ENCODE data around the gene CDH5. TPM values are rescaled to one million over a fixed set of nuclear protein-coding genes. Genes with fewer than 3 reads are reported as not detected.

The CDH5 gene
- total RNA-seq, 2 experiments from 2014 or later: not detected

DNA sequence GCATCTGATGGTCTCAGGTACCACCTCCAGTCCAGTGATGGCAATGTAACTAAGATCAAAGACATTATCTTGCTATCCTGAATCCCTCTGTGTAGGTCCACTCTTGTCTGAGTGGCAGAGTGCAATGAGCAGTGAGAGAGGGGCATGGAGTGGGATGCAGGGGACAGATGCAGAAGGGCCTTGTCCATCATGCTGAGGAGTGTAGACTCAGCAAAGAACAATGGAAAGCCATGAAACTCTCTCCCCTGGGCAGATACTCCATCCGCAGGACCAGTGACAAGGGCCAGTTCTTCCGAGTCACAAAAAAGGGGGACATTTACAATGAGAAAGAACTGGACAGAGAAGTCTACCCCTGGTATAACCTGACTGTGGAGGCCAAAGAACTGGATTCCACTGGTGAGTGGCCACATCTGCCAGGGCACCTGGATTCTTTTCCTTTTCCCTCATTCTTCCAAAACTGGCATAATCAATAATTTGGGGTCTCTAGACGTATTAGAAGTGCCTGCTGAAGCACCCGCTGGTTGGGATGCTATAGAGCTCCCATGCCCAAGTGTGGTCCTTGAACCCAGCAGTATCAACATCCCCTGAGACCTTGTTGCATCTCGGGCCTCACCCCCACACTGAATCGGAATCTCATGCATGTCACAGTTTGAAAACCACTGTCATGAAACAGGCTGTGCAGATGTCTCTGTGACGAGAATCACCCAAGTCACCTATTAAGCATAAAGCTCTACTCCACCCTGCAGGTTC, 29.5 kb downstream of the CDH5 start:
- Mint-ChIP-seq H3K4me3 (no peak overlapping the region), H3K36me3 (ENCODE audit: low read depth) (no peaks in the 10 kb centered on the region), H3K27ac (no peak overlapping the region), H3K4me1 (no peaks in the 10 kb centered on the region), H3K27me3 (peaks cover 8% of the 10 kb centered on the region), H3K9me3 (no peaks in the 10 kb centered on the region)
- POLR2A ChIA-PET: no interaction called here
- CTCF ChIA-PET: no interaction called here
- DNase-seq: no peak

DNA sequence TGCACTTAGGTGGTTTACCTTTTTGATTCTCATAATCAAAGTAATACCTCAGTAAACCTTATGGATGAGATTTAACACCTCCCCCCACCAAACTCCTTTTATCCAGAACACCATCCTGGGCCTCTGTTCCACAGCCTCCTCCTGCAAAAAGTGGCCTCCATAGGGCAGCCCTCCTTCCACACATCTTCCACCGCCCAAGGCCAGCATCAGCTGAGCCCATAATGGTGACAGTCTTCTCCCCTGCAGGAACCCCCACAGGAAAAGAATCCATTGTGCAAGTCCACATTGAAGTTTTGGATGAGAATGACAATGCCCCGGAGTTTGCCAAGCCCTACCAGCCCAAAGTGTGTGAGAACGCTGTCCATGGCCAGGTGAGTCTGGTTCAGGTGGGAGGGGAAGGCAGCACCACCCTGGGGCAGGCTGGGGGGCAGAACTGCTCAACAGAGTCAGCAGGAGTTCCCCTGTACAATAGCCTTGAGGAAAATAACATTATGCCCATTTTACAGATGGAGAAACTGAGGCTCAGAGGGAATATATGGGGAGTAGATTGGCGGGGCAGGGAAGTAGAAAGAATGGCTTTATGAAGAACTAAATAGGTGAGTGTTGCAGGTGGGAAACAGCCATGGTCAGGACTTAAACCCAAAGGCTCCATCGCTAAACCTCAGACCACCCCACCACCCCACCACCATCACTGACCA, 31.4 kb downstream of the CDH5 start:
- Mint-ChIP-seq H3K27me3 (peaks cover 8% of the 10 kb centered on the region), H3K4me1 (no peaks in the 10 kb centered on the region), H3K27ac (no peak overlapping the region), H3K9me3 (no peaks in the 10 kb centered on the region), H3K36me3 (ENCODE audit: low read depth) (no peaks in the 10 kb centered on the region), H3K4me3 (no peak overlapping the region)
- POLR2A ChIA-PET: no interaction called here
- DNase-seq: no peak
- CTCF ChIA-PET: no interaction called here

GRCh38 chr16:66399031-66399430, 32.5 kb downstream of the CDH5 start:
- no peak for DNase-seq
- Mint-ChIP-seq H3K4me3 (no peak overlapping the region), H3K4me1 (no peaks in the 10 kb centered on the region), H3K27me3 (peaks cover 5% of the 10 kb centered on the region), H3K9me3 (no peaks in the 10 kb centered on the region), H3K27ac (no peak overlapping the region), H3K36me3 (ENCODE audit: low read depth) (no peaks in the 10 kb centered on the region)
- ChIA-PET CTCF (no interaction called here), POLR2A (no interaction called here)

DNA sequence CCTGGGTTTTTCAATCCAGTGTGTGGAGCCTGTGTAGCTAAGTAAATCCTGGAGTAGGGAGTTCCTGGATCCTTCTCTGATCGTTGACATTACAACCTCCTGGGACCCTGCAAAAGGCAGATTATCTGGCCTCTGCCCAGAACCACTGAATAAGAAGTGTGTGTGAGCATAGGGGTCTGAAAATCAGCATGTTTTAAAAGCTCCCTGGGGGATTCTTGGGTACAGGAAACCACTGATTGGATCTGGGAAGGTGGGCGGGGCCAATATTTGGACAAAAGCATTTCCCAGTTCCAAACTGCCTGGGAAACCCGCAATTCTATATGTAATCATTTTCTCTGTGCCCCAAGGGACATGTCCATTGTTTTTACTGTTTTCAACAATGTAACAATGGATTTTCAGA, 33.4 kb downstream of the CDH5 start:
- Mint-ChIP-seq H3K36me3 (ENCODE audit: low read depth) (no peaks in the 10 kb centered on the region), H3K9me3 (no peaks in the 10 kb centered on the region), H3K27me3 (peaks cover 6% of the 10 kb centered on the region), H3K4me3 (no peak overlapping the region), H3K27ac (no peak overlapping the region), H3K4me1 (no peaks in the 10 kb centered on the region)
- no peak for DNase-seq
- POLR2A ChIA-PET: no interaction called here
- CTCF ChIA-PET: no interaction called here

DNA sequence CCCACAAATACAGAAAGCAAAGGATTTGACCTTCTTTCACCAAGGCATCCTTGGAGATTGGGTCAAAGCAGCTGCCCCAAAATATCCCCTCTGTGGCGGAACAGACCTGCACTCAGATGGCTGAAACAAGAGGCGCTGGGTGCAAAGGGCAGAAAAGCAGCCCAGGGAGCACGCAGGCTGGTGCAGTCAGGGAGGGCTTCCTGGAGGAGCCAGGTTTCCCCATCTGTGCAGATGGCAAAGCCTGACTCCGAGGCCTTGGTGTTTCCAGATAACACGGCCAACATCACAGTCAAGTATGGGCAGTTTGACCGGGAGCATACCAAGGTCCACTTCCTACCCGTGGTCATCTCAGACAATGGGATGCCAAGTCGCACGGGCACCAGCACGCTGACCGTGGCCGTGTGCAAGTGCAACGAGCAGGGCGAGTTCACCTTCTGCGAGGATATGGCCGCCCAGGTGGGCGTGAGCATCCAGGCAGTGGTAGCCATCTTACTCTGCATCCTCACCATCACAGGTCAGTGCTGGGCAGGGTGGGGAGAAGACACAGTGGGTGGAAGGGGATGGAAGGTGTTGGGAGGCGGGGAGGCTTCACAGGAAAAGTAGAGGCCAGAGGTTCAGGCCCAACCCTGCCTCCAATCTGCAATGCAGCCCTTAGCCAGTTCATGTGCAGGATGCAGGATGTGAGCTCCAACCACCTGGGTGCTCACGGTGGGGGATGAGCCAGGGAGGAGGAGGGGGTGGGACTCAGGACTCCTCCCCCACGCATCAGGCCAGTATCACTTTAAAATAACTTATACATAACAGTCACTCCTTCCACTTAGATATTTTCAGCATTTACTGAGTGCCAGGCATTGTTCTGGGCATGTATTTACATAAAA, 34.3 kb downstream of the CDH5 start:
- Mint-ChIP-seq H3K4me1 (no peaks in the 10 kb centered on the region), H3K36me3 (ENCODE audit: low read depth) (no peaks in the 10 kb centered on the region), H3K27me3 (peaks cover 11% of the 10 kb centered on the region), H3K27ac (no peak overlapping the region), H3K9me3 (no peaks in the 10 kb centered on the region), H3K4me3 (no peak overlapping the region)
- POLR2A ChIA-PET: no interaction called here
- no peak for DNase-seq
- CTCF ChIA-PET: no interaction called here

DNA sequence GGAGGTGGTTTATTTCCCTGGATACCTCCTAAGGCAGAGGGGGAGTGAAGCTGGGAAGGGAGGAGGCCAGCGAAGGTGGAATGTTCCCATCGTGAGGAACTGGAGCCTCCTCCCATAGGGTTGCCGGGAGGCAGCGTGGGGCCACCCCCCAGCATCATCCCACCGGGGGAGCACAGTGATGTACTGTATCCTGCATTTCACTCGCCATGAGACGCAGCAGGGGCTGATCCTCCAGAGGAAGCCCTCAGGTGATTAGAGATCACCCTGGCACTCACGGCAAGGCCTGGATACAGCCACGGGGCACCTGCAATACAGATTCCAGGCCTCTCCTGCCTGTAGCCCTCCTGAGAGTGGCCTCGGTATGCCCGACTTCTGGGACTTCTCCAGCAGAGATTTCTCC, 35.1 kb downstream of the CDH5 start:
- Mint-ChIP-seq H3K9me3 (no peaks in the 10 kb centered on the region), H3K4me1 (peaks cover 3% of the 10 kb centered on the region), H3K36me3 (ENCODE audit: low read depth) (no peaks in the 10 kb centered on the region), H3K27ac (no peak overlapping the region), H3K4me3 (no peak overlapping the region), H3K27me3 (peaks cover 14% of the 10 kb centered on the region)
- ChIA-PET CTCF (interaction anchor here (1.7 kb wide), 1 partner anchor 188 kb away, joined by 3 read pairs; no protein-coding TSS in a partner anchor), POLR2A (no interaction called here)
- DNase-seq: no peak

GRCh38 chr16:66402166-66402565, 35.7 kb downstream of the CDH5 start:
- POLR2A ChIA-PET: no interaction called here
- peaks cover 14% of the 10 kb centered on the region for H3K27me3 Mint-ChIP-seq
- no peak for DNase-seq
- CTCF ChIA-PET: interaction anchor here (1.7 kb wide), 1 partner anchor 187 kb away, joined by 3 read pairs; no protein-coding TSS in a partner anchor
- no peaks in the 10 kb centered on the region for H3K9me3 Mint-ChIP-seq
- H3K27ac Mint-ChIP-seq: no peak overlapping the region
- H3K4me3 Mint-ChIP-seq: no peak overlapping the region
- H3K4me1 Mint-ChIP-seq: peaks cover 9% of the 10 kb centered on the region
- no peaks in the 10 kb centered on the region for H3K36me3 Mint-ChIP-seq (ENCODE audit: low read depth)

DNA sequence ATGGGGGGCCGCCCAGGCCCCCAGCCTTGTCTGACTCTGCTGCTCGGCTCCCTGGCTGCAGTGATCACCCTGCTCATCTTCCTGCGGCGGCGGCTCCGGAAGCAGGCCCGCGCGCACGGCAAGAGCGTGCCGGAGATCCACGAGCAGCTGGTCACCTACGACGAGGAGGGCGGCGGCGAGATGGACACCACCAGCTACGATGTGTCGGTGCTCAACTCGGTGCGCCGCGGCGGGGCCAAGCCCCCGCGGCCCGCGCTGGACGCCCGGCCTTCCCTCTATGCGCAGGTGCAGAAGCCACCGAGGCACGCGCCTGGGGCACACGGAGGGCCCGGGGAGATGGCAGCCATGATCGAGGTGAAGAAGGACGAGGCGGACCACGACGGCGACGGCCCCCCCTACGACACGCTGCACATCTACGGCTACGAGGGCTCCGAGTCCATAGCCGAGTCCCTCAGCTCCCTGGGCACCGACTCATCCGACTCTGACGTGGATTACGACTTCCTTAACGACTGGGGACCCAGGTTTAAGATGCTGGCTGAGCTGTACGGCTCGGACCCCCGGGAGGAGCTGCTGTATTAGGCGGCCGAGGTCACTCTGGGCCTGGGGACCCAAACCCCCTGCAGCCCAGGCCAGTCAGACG, 36.2 kb downstream of the CDH5 start:
- Mint-ChIP-seq H3K4me1 (peaks cover 10% of the 10 kb centered on the region), H3K4me3 (no peak overlapping the region), H3K27me3 (peaks cover 14% of the 10 kb centered on the region), H3K36me3 (ENCODE audit: low read depth) (no peaks in the 10 kb centered on the region), H3K9me3 (no peaks in the 10 kb centered on the region), H3K27ac (no peak overlapping the region)
- POLR2A ChIA-PET: no interaction called here
- DNase-seq: no peak
- CTCF ChIA-PET: interaction anchor here (1.7 kb wide), 1 partner anchor 187 kb away, joined by 3 read pairs; no protein-coding TSS in a partner anchor

DNA sequence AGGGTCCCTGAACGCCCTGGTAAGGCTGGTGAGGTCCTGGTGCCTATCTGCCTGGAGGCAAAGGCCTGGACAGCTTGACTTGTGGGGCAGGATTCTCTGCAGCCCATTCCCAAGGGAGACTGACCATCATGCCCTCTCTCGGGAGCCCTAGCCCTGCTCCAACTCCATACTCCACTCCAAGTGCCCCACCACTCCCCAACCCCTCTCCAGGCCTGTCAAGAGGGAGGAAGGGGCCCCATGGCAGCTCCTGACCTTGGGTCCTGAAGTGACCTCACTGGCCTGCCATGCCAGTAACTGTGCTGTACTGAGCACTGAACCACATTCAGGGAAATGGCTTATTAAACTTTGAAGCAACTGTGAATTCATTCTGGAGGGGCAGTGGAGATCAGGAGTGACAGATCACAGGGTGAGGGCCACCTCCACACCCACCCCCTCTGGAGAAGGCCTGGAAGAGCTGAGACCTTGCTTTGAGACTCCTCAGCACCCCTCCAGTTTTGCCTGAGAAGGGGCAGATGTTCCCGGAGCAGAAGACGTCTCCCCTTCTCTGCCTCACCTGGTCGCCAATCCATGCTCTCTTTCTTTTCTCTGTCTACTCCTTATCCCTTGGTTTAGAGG, 37.1 kb downstream of the CDH5 start:
- Mint-ChIP-seq H3K27me3 (peaks cover 14% of the 10 kb centered on the region), H3K4me3 (no peak overlapping the region), H3K4me1 (peaks cover 19% of the 10 kb centered on the region), H3K36me3 (ENCODE audit: low read depth) (no peaks in the 10 kb centered on the region), H3K9me3 (no peaks in the 10 kb centered on the region), H3K27ac (no peak overlapping the region)
- CTCF ChIA-PET: interaction anchor here (1.3 to 1.7 kb wide), 2 partner anchors 112 to 186 kb away, joined by 3 read pairs; no protein-coding TSS in a partner anchor
- DNase-seq: no peak
- POLR2A ChIA-PET: no interaction called here

- POLR2A ChIA-PET: no interaction called here
- Mint-ChIP-seq H3K4me3 (no peak overlapping the region), H3K27me3 (peaks cover 14% of the 10 kb centered on the region)
Observed at GRCh38 chr16:66405057-66405783, 38.7 kb downstream of the CDH5 start.

GRCh38 chr16:66406534-66407221, 40.2 kb downstream of the CDH5 start:
- ChIA-PET POLR2A (no interaction called here), CTCF (interaction anchor here (0.6 to 3.6 kb wide), 29 partner anchors 9 to 424 kb away, joined by 3 to 24 read pairs (median 4); partner anchors contain the start of genes CMTM2 and NAE1)
- Mint-ChIP-seq H3K9me3 (peaks cover 7% of the 10 kb centered on the region), H3K4me3 (peak overlapping the region; percentile 72), H3K27me3 (peaks cover 14% of the 10 kb centered on the region), H3K4me1 (peaks cover 29% of the 10 kb centered on the region), H3K27ac (peak overlapping the region; percentile 21), H3K36me3 (ENCODE audit: low read depth) (peaks cover 13% of the 10 kb centered on the region)
- DNase-seq: peak; percentile 90

More at GRCh38 chr16:66405057-66405783, 38.7 kb downstream of the CDH5 start:
- no peak for DNase-seq
- no peak overlapping the region for H3K27ac Mint-ChIP-seq
- H3K4me1 Mint-ChIP-seq: peaks cover 29% of the 10 kb centered on the region
- H3K36me3 Mint-ChIP-seq (ENCODE audit: low read depth): peaks cover 5% of the 10 kb centered on the region
- CTCF ChIA-PET: interaction anchor here (0.7 to 3.6 kb wide), 14 partner anchors 12 to 220 kb away, joined by 3 to 24 read pairs (median 4); partner anchors contain the start of gene CMTM2
- H3K9me3 Mint-ChIP-seq: peaks cover 2% of the 10 kb centered on the region

Data from activated CD4-positive, alpha-beta T cell treated with anti-CD3 and anti-CD28 coated beads, Interleukin-2, amount 10 ng/mL, durations not matched to agents 7 days and 5 days (primary cell).